Natural killer cell (primary cell): Measurements from ENCODE around the gene FRY. TPM values are rescaled to one million over a fixed set of nuclear protein-coding genes. Genes with fewer than 3 reads are reported as not detected.

Source experiments
- ATAC-seq, 3 donors: fragments of 150-1000 bp in 2 of 3; fragments of 200-7000 bp in 1 of 3; cut with Tn5 transposase; 1 replicate in 1 of 3; 2 replicates in 2 of 3; pipeline ENCODE4 v1.10.0; 2021; ENCODE audit warnings: mild to moderate bottlenecking in 2 of 3, moderate library complexity in 2 of 3
- DNase-seq, 2 donors: peaks; one replicate each; pipeline versions ENCODE4 v3.0.0 to v3.0.0-alpha.2; 2013 to 2021; ENCODE audit warnings: mixed read lengths in 1 of 2
- H3K27ac ChIP-seq: one replicate; pipeline ENCODE4 v1.5.1; 2013; ENCODE audit warnings: mild to moderate bottlenecking, low read length
- H3K27me3 ChIP-seq: one replicate; pipeline ENCODE4 v1.6.1; 2013; ENCODE audit warnings: low read length; ENCODE audit not compliant: control insufficient read depth, insufficient read depth
- H3K36me3 ChIP-seq: one replicate; pipeline ENCODE4 v1.6.1; 2013; ENCODE audit warnings: low read length; ENCODE audit not compliant: control insufficient read depth, insufficient read depth
- H3K4me1 ChIP-seq: one replicate; pipeline ENCODE4 v1.6.1; 2013; ENCODE audit warnings: low read length; ENCODE audit not compliant: control insufficient read depth, insufficient read depth
- H3K4me3 ChIP-seq: one replicate; pipeline ENCODE4 v1.5.1; 2013; ENCODE audit warnings: low read length
- H3K9me3 ChIP-seq: one replicate; pipeline ENCODE4 v1.6.1; 2013; ENCODE audit warnings: low read length; ENCODE audit not compliant: control insufficient read depth, insufficient read depth
- H3K27ac Mint-ChIP-seq, 2 donors: one replicate each; pipeline ENCODE4 v1.8.0; 2022; ENCODE audit warnings: mild to moderate bottlenecking in 2 of 2, mixed read lengths in 2 of 2, moderate library complexity in 1 of 2
- H3K27me3 Mint-ChIP-seq, 2 donors: one replicate each; pipeline ENCODE4 v1.8.0; 2022; ENCODE audit warnings: low read depth in 2 of 2, mixed read lengths in 2 of 2
- H3K36me3 Mint-ChIP-seq: one replicate; pipeline ENCODE4 v1.8.0; 2022; ENCODE audit warnings: mixed read lengths
- H3K4me1 Mint-ChIP-seq, 2 donors: one replicate each; pipeline ENCODE4 v1.8.0; 2022; ENCODE audit warnings: mixed read lengths in 2 of 2
- H3K4me3 Mint-ChIP-seq: one replicate; pipeline ENCODE4 v1.8.0; 2022; ENCODE audit warnings: mild to moderate bottlenecking, moderate library complexity, mixed read lengths
- H3K9me3 Mint-ChIP-seq, 2 donors: one replicate each; pipeline ENCODE4 v1.8.0; 2022; ENCODE audit warnings: mixed read lengths in 2 of 2
- CTCF ChIP-seq: fragments of 200-600 bp; IDR thresholded peaks from one replicate; pipeline ENCODE4 v1.8.0; 2022; ENCODE audit warnings: antibody characterized with exemption
- whole genome bisulfite sequencing: methylation state at CpG from one replicate; pipeline ENCODE4 v1.1.7; 2013; ENCODE audit warnings: missing lambda C conversion rate; ENCODE audit not compliant: insufficient coverage; 5-methylcytosine and 5-hydroxymethylcytosine counted together
- intact Hi-C: fragments of 100-400 bp; cut with micrococcal nuclease; formaldehyde crosslinking; loops from one replicate; pipeline ENCODE4 v1.14.2; 2022
- total RNA-seq, 4 donors: library from RNA; stranded (reverse); fragments of 120-200 nt in 1 of 4; gene quantifications; one replicate each; pipeline versions ENCODE4 v1.2.3 to v1.2.4, GENCODE V29; 2013 to 2022

Gene FRY
- total RNA-seq, 3 donors from 2014 or later (not counting 1 experiment from before 2014, with no cell fraction given), result 25.1 to 52.1 (median 27.4) TPM

DNA sequence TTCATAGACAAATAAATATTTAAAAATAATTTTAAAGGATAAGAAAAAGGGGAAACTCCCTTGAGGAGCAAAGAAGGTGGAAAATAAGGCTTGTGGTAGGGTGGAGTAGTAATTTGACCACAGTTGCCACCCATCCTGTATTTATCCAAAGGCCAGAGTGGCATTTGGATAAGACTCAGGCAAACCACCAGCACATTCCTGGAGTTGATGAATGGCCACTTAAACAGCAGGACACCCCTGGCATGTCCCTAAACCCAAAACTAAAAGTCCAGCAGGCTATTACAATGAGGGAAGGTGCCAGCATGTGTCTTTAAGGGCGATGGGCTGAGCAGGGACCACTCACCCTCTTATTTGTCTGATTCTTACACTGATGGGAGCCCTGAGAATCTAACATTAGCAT, 9.8 kb upstream of the FRY start:
- Mint-ChIP-seq H3K27me3 (no peaks in the 10 kb centered on the region), H3K36me3 (no peaks in the 10 kb centered on the region), H3K4me3 (no peak overlapping the region), H3K27ac (no peak overlapping the region), H3K9me3 (no peaks in the 10 kb centered on the region), H3K4me1 (peaks cover 0 to 5% of the 10 kb centered on the region in 2 donors)
- H3K27me3 ChIP-seq, result no peaks in the 10 kb centered on the region
- no peak overlapping the region for H3K4me3 ChIP-seq
- ATAC-seq, result no peak
- H3K4me1 ChIP-seq, result no peaks in the 10 kb centered on the region
- WGBS, result 91% methylated on average over 1 of the region's 1 CpG
- no peaks in the 10 kb centered on the region for H3K36me3 ChIP-seq
- no peak for DNase-seq
- no peak overlapping the region for H3K27ac ChIP-seq
- no peak for TF ChIP-seq CTCF
- intact Hi-C loops, result no loop called here
- no peaks in the 10 kb centered on the region for H3K9me3 ChIP-seq

GRCh38 chr13:32022311-32022710, 9.3 kb upstream of the FRY start:
- H3K27ac Mint-ChIP-seq, result no peak overlapping the region
- H3K27me3 Mint-ChIP-seq, result no peaks in the 10 kb centered on the region
- DNase-seq, result no peak
- Histone ChIP-seq H3K9me3 (no peaks in the 10 kb centered on the region), H3K27me3 (no peaks in the 10 kb centered on the region), H3K27ac (no peak overlapping the region), H3K36me3 (no peaks in the 10 kb centered on the region), H3K4me3 (no peak overlapping the region), H3K4me1 (no peaks in the 10 kb centered on the region)
- no peak for ATAC-seq
- no peaks in the 10 kb centered on the region for H3K36me3 Mint-ChIP-seq
- 87% methylated on average over 4 of the region's 4 CpGs for WGBS
- intact Hi-C loops, result no loop called here
- H3K9me3 Mint-ChIP-seq, result no peaks in the 10 kb centered on the region
- H3K4me1 Mint-ChIP-seq, result peaks cover 0 to 5% of the 10 kb centered on the region in 2 donors
- no peak for TF ChIP-seq CTCF
- no peak overlapping the region for H3K4me3 Mint-ChIP-seq

GRCh38 chr13:32023096-32023495, 8.5 kb upstream of the FRY start:
- no peaks in the 10 kb centered on the region for H3K9me3 ChIP-seq
- H3K27ac ChIP-seq, result no peak overlapping the region
- 63% methylated on average over 3 of the region's 3 CpGs for WGBS
- DNase-seq (no peak), ATAC-seq (no peak)
- Mint-ChIP-seq H3K27ac (no peak overlapping the region), H3K36me3 (no peaks in the 10 kb centered on the region), H3K4me1 (peaks cover 0 to 5% of the 10 kb centered on the region in 2 donors), H3K9me3 (no peaks in the 10 kb centered on the region), H3K4me3 (no peak overlapping the region), H3K27me3 (no peaks in the 10 kb centered on the region)
- H3K36me3 ChIP-seq, result no peaks in the 10 kb centered on the region
- no peak for TF ChIP-seq CTCF
- intact Hi-C loops, result no loop called here
- no peak overlapping the region for H3K4me3 ChIP-seq
- no peaks in the 10 kb centered on the region for H3K4me1 ChIP-seq
- H3K27me3 ChIP-seq, result no peaks in the 10 kb centered on the region

- no peaks in the 10 kb centered on the region for H3K9me3 Mint-ChIP-seq
- H3K27ac Mint-ChIP-seq, result no peak overlapping the region
- no peak for DNase-seq
- peaks cover 0 to 5% of the 10 kb centered on the region in 2 donors for H3K4me1 Mint-ChIP-seq
- no peak for TF ChIP-seq CTCF
- H3K4me3 Mint-ChIP-seq, result no peak overlapping the region
- intact Hi-C loops, result no loop called here
- Histone ChIP-seq H3K4me1 (no peaks in the 10 kb centered on the region), H3K4me3 (no peak overlapping the region), H3K27me3 (no peaks in the 10 kb centered on the region), H3K9me3 (no peaks in the 10 kb centered on the region), H3K27ac (no peak overlapping the region), H3K36me3 (no peaks in the 10 kb centered on the region)
- H3K36me3 Mint-ChIP-seq, result no peaks in the 10 kb centered on the region
- 90% methylated on average over 2 of the region's 3 CpGs for WGBS
- no peaks in the 10 kb centered on the region for H3K27me3 Mint-ChIP-seq
- no peak for ATAC-seq
Measured at GRCh38 chr13:32023698-32024097, 7.9 kb upstream of the FRY start.
